HG02642 (cell line): ENCODE data around the gene IER2.
"Not testable (repeated sequence)": the region's sequence is repeated elsewhere in the genome, so short reads cannot be mapped to it uniquely, and the experiment has no call there.

Source experiments
- ATAC-seq: cut with Tn5 transposase; IDR thresholded peaks from one replicate; pipeline ENCODE4 v1.9.1; 2021; ENCODE audit warnings: mild to moderate bottlenecking; ENCODE audit not compliant: unreplicated experiment, poor library complexity

Gene IER2

GRCh38 chr19:13162724-13163608 lies 12.8 kb downstream of the IER2 start:
- peak; percentile 50 for ATAC-seq

GRCh38 chr19:13163609-13164342 lies 13.6 kb downstream of the IER2 start:
- no peak for ATAC-seq

- no peak for ATAC-seq
Measured at GRCh38 chr19:13164343-13165161, 14.3 kb downstream of the IER2 start.

DNA sequence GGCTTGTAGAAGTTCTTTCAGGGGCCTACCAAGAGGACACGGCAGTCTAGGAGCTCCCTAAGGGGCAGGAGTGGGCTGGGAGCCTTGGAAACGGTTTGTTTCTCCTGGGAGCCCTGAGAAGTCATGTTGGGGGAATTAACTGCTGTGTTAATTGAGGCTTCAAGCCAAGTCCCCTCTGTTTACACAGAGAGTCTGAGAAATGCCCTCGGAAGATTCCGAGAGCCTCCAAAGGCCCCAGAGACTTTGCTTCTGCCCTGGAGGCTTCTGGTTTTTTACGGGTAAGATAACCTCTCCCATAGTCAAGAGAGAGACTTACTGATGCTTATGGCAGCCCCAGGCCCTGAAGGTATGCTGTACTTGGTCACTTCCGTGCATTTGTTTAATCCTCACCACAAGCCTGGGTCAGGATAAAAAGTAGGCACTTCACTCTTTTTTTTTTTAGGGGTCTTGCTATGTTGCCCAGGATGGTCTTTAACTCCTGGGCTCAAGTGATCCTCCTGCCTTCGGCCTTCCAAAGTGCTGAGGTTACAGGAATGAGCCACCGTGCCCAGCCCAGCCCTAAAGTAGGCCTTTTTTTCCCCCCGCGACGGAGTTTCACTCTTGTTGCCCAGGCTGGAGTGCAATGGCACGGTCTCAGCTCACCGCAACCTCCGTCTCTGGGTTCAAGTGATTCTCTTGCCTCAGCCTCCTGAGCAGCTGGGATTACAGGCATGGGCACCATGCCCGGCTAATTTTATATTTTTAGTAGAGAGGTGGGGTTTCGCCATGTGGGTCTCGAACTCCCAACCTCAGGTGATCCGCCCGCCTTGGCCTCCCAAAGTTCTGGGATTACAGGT lies 15.2 kb downstream of the IER2 start:
- ATAC-seq: no peak

- not testable (repeated sequence) for ATAC-seq
Measured at GRCh38 chr19:13166151-13166550, 15.9 kb downstream of the IER2 start.

DNA sequence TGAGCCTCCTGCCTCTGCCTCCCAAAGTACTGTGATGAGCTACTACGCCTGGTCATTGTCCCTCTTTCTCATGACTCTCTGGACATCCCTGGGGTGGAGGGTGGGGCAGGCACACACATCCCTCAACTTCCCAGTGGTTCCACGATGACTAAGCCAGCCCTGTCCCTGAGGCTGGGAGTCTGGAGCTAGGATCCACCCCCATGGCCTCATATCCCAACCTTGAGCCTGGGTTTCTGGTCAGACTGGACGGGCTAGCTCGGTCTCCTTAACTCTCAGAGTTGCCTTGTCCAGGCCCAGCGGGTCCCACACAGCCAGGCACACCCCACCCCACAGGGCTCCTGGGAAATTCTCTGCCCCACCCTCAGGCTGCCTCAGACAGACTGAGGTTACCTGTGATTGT lies 19.6 kb downstream of the IER2 start:
- ATAC-seq: no peak

GRCh38 chr19:13171146-13171545 lies 20.9 kb downstream of the IER2 start:
- no peak for ATAC-seq

DNA sequence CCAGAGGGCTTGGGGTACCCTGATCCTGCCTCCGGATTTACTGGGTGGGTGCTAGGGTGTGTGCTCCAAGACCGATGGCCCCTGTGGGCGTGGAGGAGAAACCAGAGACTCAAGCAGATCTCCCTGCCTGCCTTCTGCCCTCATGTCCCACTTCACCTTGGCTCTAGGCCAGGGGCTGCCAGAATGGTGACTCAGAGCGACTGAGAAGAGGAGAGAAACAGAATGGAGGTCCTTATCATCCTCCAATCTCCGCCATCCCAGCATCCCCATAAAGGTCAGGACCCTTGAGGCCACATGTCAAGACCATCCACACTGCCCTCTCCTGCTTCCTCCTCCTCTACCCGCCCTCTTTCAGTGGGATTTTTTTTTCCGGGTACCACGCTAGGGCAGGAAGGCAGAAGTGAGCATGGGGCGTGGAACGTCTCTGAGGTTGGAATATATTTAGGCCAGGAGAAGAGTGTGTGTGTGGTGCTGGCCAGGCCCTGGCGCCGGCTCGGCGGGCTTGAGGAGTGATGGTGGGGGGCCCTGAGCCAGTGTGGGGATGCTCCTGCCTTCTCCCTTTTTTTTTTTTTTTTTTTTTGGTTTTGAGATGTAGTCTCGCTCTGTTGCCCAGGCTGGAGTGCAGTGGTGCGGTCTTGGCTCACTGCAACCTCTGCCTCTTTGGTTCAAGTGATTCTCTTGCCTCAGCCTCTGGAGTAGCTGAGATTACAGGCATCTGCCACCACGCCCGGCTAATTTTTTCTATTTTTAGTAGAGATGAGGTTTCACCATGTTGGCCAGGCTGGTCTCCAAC lies 22.3 kb downstream of the IER2 start:
- ATAC-seq: no peak

- no peak for ATAC-seq
Measured at GRCh38 chr19:13173139-13173737, 23.0 kb downstream of the IER2 start.

DNA sequence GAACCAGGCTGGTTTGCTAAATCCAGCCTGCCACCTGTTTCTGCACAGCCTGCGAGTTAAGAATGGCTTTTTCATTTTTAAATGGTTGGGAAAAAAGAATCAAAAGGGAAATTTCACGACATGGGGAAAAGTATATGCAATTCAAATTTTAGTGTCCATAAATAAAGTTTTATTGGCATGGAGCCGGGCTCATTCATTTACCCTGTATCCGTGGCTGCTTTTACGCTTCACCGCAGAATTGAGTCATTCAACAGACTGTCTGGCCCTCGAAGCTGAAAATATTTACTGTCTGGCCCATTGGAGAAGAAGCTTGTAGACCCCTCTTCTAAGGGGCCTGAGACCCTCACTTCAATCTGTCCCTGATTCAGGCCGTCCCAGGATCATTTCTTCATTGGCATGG lies 26.1 kb downstream of the IER2 start:
- no peak for ATAC-seq

DNA sequence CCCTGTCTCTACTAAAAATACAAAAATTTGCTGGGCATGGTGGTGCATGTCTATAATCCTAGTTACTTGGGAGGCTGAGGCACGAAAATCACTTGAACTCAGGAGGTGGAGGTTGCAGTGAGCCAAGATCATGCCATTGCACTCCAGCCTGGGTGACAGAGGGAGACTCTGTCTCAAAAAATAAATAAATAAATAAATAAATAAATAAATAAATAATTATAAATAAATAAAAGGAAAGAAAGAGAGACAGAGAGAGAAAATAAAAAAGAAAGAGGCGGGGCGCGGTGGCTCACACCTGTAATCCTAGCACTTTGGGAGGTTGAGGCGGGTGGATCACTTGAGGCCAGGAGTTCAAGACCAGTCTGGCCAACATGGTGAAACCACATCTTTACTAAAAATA lies 27.4 kb downstream of the IER2 start:
- ATAC-seq: not testable (repeated sequence)

- not testable (repeated sequence) for ATAC-seq
Measured at GRCh38 chr19:13178291-13178690, 28.1 kb downstream of the IER2 start.

DNA sequence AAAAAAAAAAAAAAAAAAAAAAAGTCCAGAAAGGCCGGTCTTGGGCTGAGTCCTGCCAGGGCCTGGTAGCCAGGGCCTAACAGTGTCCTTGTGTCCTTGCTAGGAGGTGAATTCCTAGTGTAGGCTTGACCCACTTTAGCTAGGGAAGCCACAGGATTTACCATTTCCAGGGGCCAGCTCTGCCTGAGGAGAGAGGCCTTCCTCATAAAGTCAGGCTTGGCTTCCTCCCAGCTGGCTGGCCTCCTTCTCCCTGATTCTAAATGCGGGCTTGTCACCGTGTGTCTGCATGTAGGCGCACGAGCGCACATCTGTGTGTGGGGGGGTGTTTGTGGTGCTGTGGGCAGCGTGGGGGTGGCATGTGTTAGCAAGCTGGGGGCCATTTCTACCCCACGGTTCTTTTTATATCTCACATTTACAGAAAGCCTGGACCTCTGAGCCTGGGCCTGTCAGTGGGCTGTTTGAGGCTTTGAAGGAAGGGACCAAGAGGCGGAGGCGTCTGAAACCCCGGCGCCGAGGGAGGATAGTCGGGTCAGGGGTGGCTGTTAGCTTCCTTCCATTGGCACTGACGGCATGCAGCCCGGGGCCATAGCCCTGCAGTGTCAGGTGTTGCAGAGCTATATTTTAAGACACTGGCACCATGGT lies 31.7 kb downstream of the IER2 start:
- ATAC-seq: no peak

- ATAC-seq: not testable (repeated sequence)
Measured at GRCh38 chr19:13184926-13185325, 34.7 kb downstream of the IER2 start.

DNA sequence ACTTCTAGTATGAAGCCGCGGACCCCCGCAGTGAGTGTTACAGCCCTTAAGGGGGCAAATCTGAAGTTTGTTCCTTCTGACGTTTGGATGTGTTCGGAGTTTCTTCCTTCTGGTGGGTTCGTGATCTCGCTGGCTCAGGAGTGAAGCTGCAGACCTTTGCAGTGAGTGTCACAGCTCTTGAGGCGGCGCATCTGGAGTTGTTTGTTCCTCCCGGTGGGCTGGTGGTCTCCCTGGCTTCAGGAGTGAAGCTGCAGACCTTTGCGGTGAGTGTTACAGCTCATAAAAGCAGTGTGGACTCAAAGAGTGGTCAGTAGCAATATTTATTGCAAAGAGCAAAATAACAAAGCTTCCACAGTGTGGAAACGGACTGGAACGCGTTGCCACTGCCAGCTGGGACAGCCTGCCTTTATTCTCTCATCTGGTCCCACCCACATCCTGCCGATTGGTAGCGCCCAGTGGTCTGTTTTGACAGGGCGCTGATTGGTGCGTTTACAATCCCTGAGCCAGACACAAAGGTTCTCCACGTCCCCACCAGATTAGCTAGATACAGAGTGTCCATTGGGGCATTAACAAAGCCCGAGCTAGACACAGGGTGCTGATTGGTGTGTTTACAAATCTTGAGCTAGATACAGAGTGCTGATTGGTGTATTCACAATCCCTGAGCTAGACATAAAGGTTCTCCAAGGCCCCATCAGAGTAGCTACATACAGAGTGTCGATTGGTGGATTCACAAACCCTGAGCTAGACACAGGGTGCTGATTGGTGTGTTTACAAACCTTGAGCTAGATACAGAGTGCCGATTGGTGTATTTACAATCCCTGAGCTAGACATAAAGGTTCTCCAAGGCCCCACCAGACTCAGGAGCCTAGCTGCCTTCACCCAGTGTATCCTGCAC lies 35.8 kb downstream of the IER2 start:
- not testable (repeated sequence) for ATAC-seq

- ATAC-seq: not testable (repeated sequence)
Measured at GRCh38 chr19:13186688-13187087, 36.5 kb downstream of the IER2 start.

- no peak for ATAC-seq
Measured at GRCh38 chr19:13187419-13187818, 37.2 kb downstream of the IER2 start.
